ENCODE results near the gene TPBGL. TPM values are rescaled to one million over a fixed set of nuclear protein-coding genes. Genes with fewer than 3 reads are reported as not detected.

The TPBGL gene
- total RNA-seq, 1 donor from 2014 or later, result 0.07 TPM

- Mint-ChIP-seq H3K36me3 (no peaks in the 10 kb centered on the region), H3K27ac (no peak overlapping the region), H3K27me3 (ENCODE audit: low read depth) (no peaks in the 10 kb centered on the region), H3K9me3 (no peaks in the 10 kb centered on the region), H3K4me1 (no peaks in the 10 kb centered on the region), H3K4me3 (no peak overlapping the region)
- no peak for TF ChIP-seq CTCF (IDR thresholded peaks at IDR 0.05; ENCODE audit: unreplicated experiment)
- peak in 1 of 2 experiments; percentile 26 for DNase-seq (ENCODE audit: low spot score in 2 of 2, unreplicated experiment in 2 of 2)
Observed at GRCh38 chr11:75275581-75275980, 35.0 kb downstream of the TPBGL start.

GRCh38 chr11:75276186-75276585 lies 35.6 kb downstream of the TPBGL start:
- H3K4me1 Mint-ChIP-seq, result no peaks in the 10 kb centered on the region
- no peaks in the 10 kb centered on the region for H3K27me3 Mint-ChIP-seq (ENCODE audit: low read depth)
- TF ChIP-seq CTCF (IDR thresholded peaks at IDR 0.05; ENCODE audit: unreplicated experiment), result no peak
- H3K9me3 Mint-ChIP-seq, result no peaks in the 10 kb centered on the region
- no peak overlapping the region for H3K27ac Mint-ChIP-seq
- DNase-seq (ENCODE audit: low spot score in 2 of 2, unreplicated experiment in 2 of 2), result no peak
- H3K36me3 Mint-ChIP-seq, result no peaks in the 10 kb centered on the region
- H3K4me3 Mint-ChIP-seq, result no peak overlapping the region

GRCh38 chr11:75276686-75277085 lies 36.1 kb downstream of the TPBGL start:
- Mint-ChIP-seq H3K9me3 (no peaks in the 10 kb centered on the region), H3K27ac (no peak overlapping the region), H3K4me3 (no peak overlapping the region), H3K27me3 (ENCODE audit: low read depth) (no peaks in the 10 kb centered on the region), H3K4me1 (no peaks in the 10 kb centered on the region), H3K36me3 (no peaks in the 10 kb centered on the region)
- DNase-seq (ENCODE audit: low spot score in 2 of 2, unreplicated experiment in 2 of 2), result no peak
- no peak for TF ChIP-seq CTCF (IDR thresholded peaks at IDR 0.05; ENCODE audit: unreplicated experiment)

GRCh38 chr11:75277211-75277805 lies 36.7 kb downstream of the TPBGL start:
- Mint-ChIP-seq H3K4me1 (no peaks in the 10 kb centered on the region), H3K36me3 (no peaks in the 10 kb centered on the region), H3K4me3 (no peak overlapping the region), H3K27ac (no peak overlapping the region), H3K9me3 (no peaks in the 10 kb centered on the region), H3K27me3 (ENCODE audit: low read depth) (no peaks in the 10 kb centered on the region)
- no peak for TF ChIP-seq CTCF (IDR thresholded peaks at IDR 0.05; ENCODE audit: unreplicated experiment)
- DNase-seq (ENCODE audit: low spot score in 2 of 2, unreplicated experiment in 2 of 2), result no peak

- Mint-ChIP-seq H3K4me3 (no peak overlapping the region), H3K27ac (no peak overlapping the region), H3K36me3 (no peaks in the 10 kb centered on the region), H3K27me3 (ENCODE audit: low read depth) (no peaks in the 10 kb centered on the region), H3K9me3 (no peaks in the 10 kb centered on the region), H3K4me1 (no peaks in the 10 kb centered on the region)
- no peak for TF ChIP-seq CTCF (IDR thresholded peaks at IDR 0.05; ENCODE audit: unreplicated experiment)
- peak in 1 of 2 experiments; percentile 18 for DNase-seq (ENCODE audit: low spot score in 2 of 2, unreplicated experiment in 2 of 2)
Observed at GRCh38 chr11:75277991-75278790, 37.6 kb downstream of the TPBGL start.

All from mesothelial cell of epicardium (in vitro differentiated cells).